PC-3 (cell line): Measurements from ENCODE around the gene CBFA2T3. TPM values are rescaled to one million over a fixed set of nuclear protein-coding genes. Genes with fewer than 3 reads are reported as not detected.

Source experiments
- ATAC-seq: fragments of 200-7000 bp; cut with Tn5 transposase; 2 replicates; pipeline ENCODE4 v1.9.1; 2020; ENCODE audit warnings: mild to moderate bottlenecking, moderate library complexity
- BruUV-seq: library from RNA; stranded (reverse); fragments of 400-500 nt; replicated peaks from 2 replicates; lab custom pipeline; 2021; lab: Mats Ljungman, UMichigan
- CTCF ChIA-PET: fragments of 300-600 bp; sonication (Branson Sonifier 250); formaldehyde crosslinking; loops from one replicate; lab custom pipeline; 2022; ENCODE audit warnings: antibody characterized with exemption; lab: Charles Lee
- POLR2A ChIA-PET: fragments of 300-600 bp; sonication (Branson Sonifier 250); formaldehyde crosslinking; loops from one replicate; lab custom pipeline; 2022; ENCODE audit warnings: antibody characterized with exemption; ENCODE audit not compliant: unreplicated experiment; lab: Charles Lee
- DNase-seq: peaks from one replicate; pipeline ENCODE4 v3.0.0-alpha.2; 2015
- H2AFZ ChIP-seq: fragments of 300-600 bp; sonication (generic); 2 replicates; pipeline ENCODE4 v1.6.0; 2016; ENCODE audit warnings: antibody characterized with exemption, low read length
- H3F3A ChIP-seq: fragments of 300-600 bp; sonication (generic); one replicate; pipeline ENCODE4 v1.6.0; 2017; ENCODE audit warnings: antibody characterized with exemption, low read length, control low read depth, mild to moderate bottlenecking; ENCODE audit not compliant: unreplicated experiment
- H3K27ac ChIP-seq: fragments of 300-600 bp; sonication (generic); 2 replicates; pipeline ENCODE4 v1.5.1; 2016; ENCODE audit warnings: mild to moderate bottlenecking, low read length
- H3K27me3 ChIP-seq: fragments of 300-600 bp; sonication (generic); 2 replicates; pipeline ENCODE4 v1.6.1; 2016; ENCODE audit warnings: low read length, mixed read lengths
- H3K36me3 ChIP-seq: fragments of 300-600 bp; sonication (generic); 2 replicates; pipeline ENCODE4 v1.6.1; 2016; ENCODE audit warnings: low read depth, mixed run types, low read length, mixed read lengths
- H3K4me1 ChIP-seq: fragments of 300-600 bp; sonication (generic); 2 replicates; pipeline ENCODE4 v1.5.1; 2016; ENCODE audit warnings: low read length; ENCODE audit not compliant: insufficient read depth
- H3K4me2 ChIP-seq: fragments of 300-600 bp; sonication (generic); 2 replicates; pipeline ENCODE4 v1.6.0; 2016; ENCODE audit warnings: low read length
- H3K4me3 ChIP-seq: fragments of 300-600 bp; sonication (generic); 2 replicates; pipeline ENCODE4 v1.5.1; 2016; ENCODE audit warnings: mild to moderate bottlenecking, low read length, mixed read lengths
- H3K79me2 ChIP-seq: fragments of 300-600 bp; sonication (generic); 2 replicates; pipeline ENCODE4 v1.6.1; 2017; ENCODE audit warnings: low read length, mixed read lengths
- H3K9ac ChIP-seq: fragments of 300-600 bp; sonication (generic); 2 replicates; pipeline ENCODE4 v1.6.0; 2016; ENCODE audit warnings: mild to moderate bottlenecking, low read length
- H3K9me2 ChIP-seq: fragments of 300-600 bp; sonication (generic); replicated peaks from 2 replicates; pipeline ENCODE4 v1.6.1; 2016; ENCODE audit warnings: mixed run types, low read length, mixed read lengths
- H3K9me3 ChIP-seq: fragments of 300-600 bp; sonication (generic); 2 replicates; pipeline ENCODE4 v1.6.1; 2016; ENCODE audit warnings: low read length, mixed read lengths
- H4K20me1 ChIP-seq: fragments of 300-600 bp; sonication (generic); 2 replicates; pipeline ENCODE4 v1.6.1; 2016; ENCODE audit warnings: low read length, mixed read lengths
- EZH2 ChIP-seq: fragments of 300-600 bp; sonication (generic); IDR thresholded peaks from one replicate; pipeline ENCODE4 v1.6.1; 2017; ENCODE audit warnings: antibody characterized with exemption, mild to moderate bottlenecking, low read length; ENCODE audit not compliant: unreplicated experiment
- EZH2phosphoT487 ChIP-seq: fragments of 300-600 bp; sonication (generic); IDR thresholded peaks from 2 replicates; pipeline ENCODE4 v1.6.1; 2018; ENCODE audit warnings: mild to moderate bottlenecking, antibody characterized with exemption, low read length, borderline replicate concordance
- intact Hi-C: fragments of 100-400 bp; cut with micrococcal nuclease; formaldehyde crosslinking; loops from 2 replicates; pipeline ENCODE4 v1.9.0; 2023
- total RNA-seq: library from RNA; depleted of rRNA; stranded (reverse); fragments of >200 nt; gene quantifications from 2 replicates; pipeline ENCODE4 v1.2.3, GENCODE V29; 2014
- TF ChIP-seq, protein P1 (sequence below): fragments of 300-600 bp; sonication (generic); conservative IDR thresholded peaks from 2 replicates; pipeline ENCODE4 v1.5.1; 2017; ENCODE audit warnings: antibody characterized with exemption, low read depth, mild to moderate bottlenecking, low read length

CBFA2T3 gene
- total RNA-seq, 1 experiment from 2014 or later: not detected

GRCh38 chr16:88939245-88939971, 37.6 kb downstream of the CBFA2T3 start:
- DNase-seq (no peak), ATAC-seq (no peak)
- H4K20me1 ChIP-seq: no peaks in the 10 kb centered on the region
- H3K4me2 ChIP-seq: no peak overlapping the region
- H3K9ac ChIP-seq: no peak overlapping the region
- CTCF ChIA-PET: no interaction called here
- BruUV-seq: no TSS peak
- no peaks in the 10 kb centered on the region for H3K4me1 ChIP-seq
- H3K9me3 ChIP-seq: no peaks in the 10 kb centered on the region
- H3K79me2 ChIP-seq: no peaks in the 10 kb centered on the region
- H3K27me3 ChIP-seq: peaks cover 25% of the 10 kb centered on the region
- H3K36me3 ChIP-seq: no peaks in the 10 kb centered on the region
- no peaks in the 10 kb centered on the region for H3F3A ChIP-seq
- intact Hi-C loops: no loop called here
- H3K9me2 ChIP-seq: no peaks in the 10 kb centered on the region
- no peak for TF ChIP-seq EZH2phosphoT487
- TF ChIP-seq EZH2: no peak
- TF ChIP-seq, protein P1, sequence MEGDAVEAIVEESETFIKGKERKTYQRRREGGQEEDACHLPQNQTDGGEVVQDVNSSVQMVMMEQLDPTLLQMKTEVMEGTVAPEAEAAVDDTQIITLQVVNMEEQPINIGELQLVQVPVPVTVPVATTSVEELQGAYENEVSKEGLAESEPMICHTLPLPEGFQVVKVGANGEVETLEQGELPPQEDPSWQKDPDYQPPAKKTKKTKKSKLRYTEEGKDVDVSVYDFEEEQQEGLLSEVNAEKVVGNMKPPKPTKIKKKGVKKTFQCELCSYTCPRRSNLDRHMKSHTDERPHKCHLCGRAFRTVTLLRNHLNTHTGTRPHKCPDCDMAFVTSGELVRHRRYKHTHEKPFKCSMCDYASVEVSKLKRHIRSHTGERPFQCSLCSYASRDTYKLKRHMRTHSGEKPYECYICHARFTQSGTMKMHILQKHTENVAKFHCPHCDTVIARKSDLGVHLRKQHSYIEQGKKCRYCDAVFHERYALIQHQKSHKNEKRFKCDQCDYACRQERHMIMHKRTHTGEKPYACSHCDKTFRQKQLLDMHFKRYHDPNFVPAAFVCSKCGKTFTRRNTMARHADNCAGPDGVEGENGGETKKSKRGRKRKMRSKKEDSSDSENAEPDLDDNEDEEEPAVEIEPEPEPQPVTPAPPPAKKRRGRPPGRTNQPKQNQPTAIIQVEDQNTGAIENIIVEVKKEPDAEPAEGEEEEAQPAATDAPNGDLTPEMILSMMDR: no peak
- H3K27ac ChIP-seq: no peak overlapping the region
- no peak overlapping the region for H2AFZ ChIP-seq
- H3K4me3 ChIP-seq: no peak overlapping the region
- POLR2A ChIA-PET: no interaction called here

DNA sequence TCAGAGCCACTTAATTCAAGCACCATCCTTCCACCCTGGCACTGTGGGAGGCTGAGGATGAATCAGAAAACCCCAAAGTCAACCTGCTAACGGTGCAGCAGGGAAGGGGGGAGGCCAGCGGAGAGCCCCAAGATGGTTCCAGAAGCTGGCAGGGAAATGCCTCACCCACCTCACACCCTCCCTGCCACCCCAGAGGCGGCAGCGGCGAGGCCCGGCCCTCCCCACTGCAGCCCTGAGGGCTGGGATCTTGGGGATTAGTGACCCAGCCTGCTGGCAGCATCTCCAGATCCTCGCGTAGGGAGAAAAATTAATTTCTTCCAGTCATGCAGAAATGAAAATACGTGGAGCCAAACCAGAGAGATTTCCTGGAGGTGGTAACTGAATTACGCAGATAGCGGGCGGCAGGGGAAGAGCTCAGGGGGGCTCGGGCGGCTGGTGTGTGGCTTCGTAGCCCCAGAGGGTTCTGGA, 38.2 kb downstream of the CBFA2T3 start:
- H2AFZ ChIP-seq: no peak overlapping the region
- H3K79me2 ChIP-seq: no peaks in the 10 kb centered on the region
- no peak for ATAC-seq
- no peak overlapping the region for H3K27ac ChIP-seq
- no peak overlapping the region for H3K4me3 ChIP-seq
- no peaks in the 10 kb centered on the region for H3K9me3 ChIP-seq
- DNase-seq: no peak
- no peaks in the 10 kb centered on the region for H4K20me1 ChIP-seq
- H3K9ac ChIP-seq: no peak overlapping the region
- H3K4me1 ChIP-seq: no peaks in the 10 kb centered on the region
- H3K4me2 ChIP-seq: no peak overlapping the region
- H3K36me3 ChIP-seq: no peaks in the 10 kb centered on the region
- BruUV-seq: no TSS peak
- H3F3A ChIP-seq: no peaks in the 10 kb centered on the region
- TF ChIP-seq, protein P1: no peak
- TF ChIP-seq EZH2phosphoT487 (no peak), EZH2 (no peak)
- no peaks in the 10 kb centered on the region for H3K9me2 ChIP-seq
- intact Hi-C loops: no loop called here
- ChIA-PET POLR2A (no interaction called here), CTCF (no interaction called here)
- H3K27me3 ChIP-seq: peaks cover 25% of the 10 kb centered on the region

GRCh38 chr16:88938119-88938776, 38.8 kb downstream of the CBFA2T3 start:
- no peak overlapping the region for H2AFZ ChIP-seq
- no peaks in the 10 kb centered on the region for H4K20me1 ChIP-seq
- no peaks in the 10 kb centered on the region for H3K9me2 ChIP-seq
- DNase-seq (no peak), ATAC-seq (no peak)
- ChIA-PET CTCF (no interaction called here), POLR2A (no interaction called here)
- no TSS peak for BruUV-seq
- no peaks in the 10 kb centered on the region for H3K36me3 ChIP-seq
- H3K4me2 ChIP-seq: no peak overlapping the region
- no peak overlapping the region for H3K9ac ChIP-seq
- H3K79me2 ChIP-seq: no peaks in the 10 kb centered on the region
- H3F3A ChIP-seq: no peaks in the 10 kb centered on the region
- intact Hi-C loops: no loop called here
- H3K4me1 ChIP-seq: no peaks in the 10 kb centered on the region
- H3K27me3 ChIP-seq: peaks cover 25% of the 10 kb centered on the region
- H3K9me3 ChIP-seq: no peaks in the 10 kb centered on the region
- TF ChIP-seq EZH2phosphoT487 (no peak), EZH2 (no peak)
- TF ChIP-seq, protein P1: no peak
- H3K27ac ChIP-seq: no peak overlapping the region
- H3K4me3 ChIP-seq: no peak overlapping the region
